IMR-90 (cell line): ENCODE data around the gene EFCAB5. TPM values are rescaled to one million over a fixed set of nuclear protein-coding genes. Genes with fewer than 3 reads are reported as not detected.

Experiments used
- ATAC-seq: fragments of 200-7000 bp; cut with Tn5 transposase; 2 replicates; pipeline ENCODE4 v1.9.1; 2020; ENCODE audit warnings: low read depth, mild to moderate bottlenecking, moderate library complexity
- BruUV-seq: library from RNA; stranded (reverse); fragments of 400-500 nt; replicated peaks from 2 replicates; lab custom pipeline; 2021; lab: Mats Ljungman, UMichigan
- CTCF ChIA-PET: fragments of 300-600 bp; formaldehyde crosslinking; extraction: SDS; loops from one replicate; lab custom pipeline; 2021; ENCODE audit warnings: antibody characterized with exemption; lab: Yijun Ruan, JAX
- POLR2A ChIA-PET: fragments of 300-600 bp; sonication (Branson Sonifier 250); formaldehyde crosslinking; loops from one replicate; lab custom pipeline; 2022; ENCODE audit warnings: antibody characterized with exemption; ENCODE audit not compliant: unreplicated experiment; lab: Charles Lee
- DNase-seq: peaks from one replicate; pipeline ENCODE4 v3.0.0; 2013
- H2AFZ ChIP-seq: replicated peaks from 2 replicates; pipeline ENCODE3; 2013; ENCODE audit warnings: low read length, mild to moderate bottlenecking; ENCODE audit not compliant: poor library complexity
- H2AK5ac ChIP-seq: 2 replicates; pipeline ENCODE4 v1.6.1; 2013; ENCODE audit warnings: low read depth, low read length, inconsistent platforms
- H2AK9ac ChIP-seq: replicated peaks from 2 replicates; pipeline ENCODE3; 2013; ENCODE audit warnings: mild to moderate bottlenecking, low read depth, low read length, moderate library complexity; ENCODE audit not compliant: poor library complexity
- H2BK120ac ChIP-seq: 2 replicates; pipeline ENCODE4 v1.6.1; 2013; ENCODE audit warnings: low read depth, low read length, inconsistent platforms
- H2BK15ac ChIP-seq: 3 replicates; pipeline ENCODE4 v1.6.1; 2013; ENCODE audit warnings: low read depth, low read length, inconsistent platforms
- H2BK20ac ChIP-seq: 2 replicates; pipeline ENCODE4 v1.6.1; 2013; ENCODE audit warnings: low read depth, mild to moderate bottlenecking, inconsistent platforms, low read length, moderate library complexity
- H2BK5ac ChIP-seq: 2 replicates; pipeline ENCODE4 v1.6.1; 2013; ENCODE audit warnings: mild to moderate bottlenecking, low read depth, low read length, inconsistent platforms; ENCODE audit not compliant: poor library complexity, severe bottlenecking
- H3K14ac ChIP-seq: replicated peaks from 2 replicates; pipeline ENCODE4 v1.6.1; 2013; ENCODE audit warnings: low read depth, low read length, inconsistent platforms
- H3K18ac ChIP-seq: 2 replicates; pipeline ENCODE4 v1.6.1; 2013; ENCODE audit warnings: low read depth, low read length, control low read depth
- H3K23ac ChIP-seq: 2 replicates; pipeline ENCODE4 v1.6.1; 2013; ENCODE audit warnings: low read depth, low read length, inconsistent platforms
- H3K27ac ChIP-seq: 2 replicates; pipeline ENCODE4 v1.5.1; 2013; ENCODE audit warnings: mild to moderate bottlenecking, control low read depth, low read length; ENCODE audit not compliant: insufficient read depth
- H3K27me3 ChIP-seq: 2 replicates; pipeline ENCODE4 v1.6.1; 2013; ENCODE audit warnings: low read length; ENCODE audit not compliant: control insufficient read depth, insufficient read depth
- H3K36me3 ChIP-seq: 2 replicates; pipeline ENCODE4 v1.6.1; 2013; ENCODE audit warnings: low read length, mixed read lengths; ENCODE audit not compliant: control insufficient read depth, insufficient read depth
- H3K4ac ChIP-seq: 2 replicates; pipeline ENCODE4 v1.6.1; 2013; ENCODE audit warnings: low read depth, low read length, inconsistent platforms
- H3K4me1 ChIP-seq: 2 replicates; pipeline ENCODE4 v1.6.1; 2013; ENCODE audit warnings: low read length, mixed read lengths; ENCODE audit not compliant: control insufficient read depth, insufficient read depth
- H3K4me2 ChIP-seq: 2 replicates; pipeline ENCODE4 v1.6.1; 2013; ENCODE audit warnings: low read depth, mild to moderate bottlenecking, control low read depth, low read length, moderate library complexity
- H3K4me3 ChIP-seq: 2 replicates; pipeline ENCODE4 v1.5.1; 2013; ENCODE audit warnings: low read depth, mild to moderate bottlenecking, control low read depth, low read length, moderate library complexity; ENCODE audit not compliant: insufficient read depth
- H3K56ac ChIP-seq: 2 replicates; pipeline ENCODE4 v1.6.1; 2013; ENCODE audit warnings: low read length, inconsistent platforms; ENCODE audit not compliant: insufficient read depth; ENCODE audit errors: extremely low read depth
- H3K79me1 ChIP-seq, 2 experiments: 2 replicates each; pipeline ENCODE4 v1.6.1; 2013; ENCODE audit warnings: low read length in 2 of 2, inconsistent platforms in 1 of 2, low read depth in 1 of 2
- H3K9ac ChIP-seq: 2 replicates; pipeline ENCODE4 v1.6.1; 2013; ENCODE audit warnings: low read depth, low read length, control low read depth
- H3K9me1 ChIP-seq: 2 replicates; pipeline ENCODE4 v1.6.1; 2013; ENCODE audit warnings: low read length, inconsistent platforms; ENCODE audit not compliant: insufficient read depth
- H3K9me3 ChIP-seq: 2 replicates; pipeline ENCODE4 v1.6.1; 2013; ENCODE audit warnings: low read length; ENCODE audit not compliant: control insufficient read depth, insufficient read depth
- H4K20me1 ChIP-seq: 2 replicates; pipeline ENCODE4 v1.6.1; 2013; ENCODE audit warnings: low read length, inconsistent platforms; ENCODE audit not compliant: insufficient read depth
- H4K5ac ChIP-seq: 2 replicates; pipeline ENCODE4 v1.6.1; 2013; ENCODE audit warnings: mild to moderate bottlenecking, low read depth, low read length, control low read depth
- H4K8ac ChIP-seq, 2 experiments: 2 replicates each; pipeline ENCODE4 v1.6.1; 2013; ENCODE audit warnings: low read depth in 2 of 2, low read length in 2 of 2, control low read depth in 1 of 2, inconsistent platforms in 1 of 2
- H4K91ac ChIP-seq: 2 replicates; pipeline ENCODE4 v1.6.1; 2013; ENCODE audit warnings: low read depth, low read length, inconsistent platforms; ENCODE audit not compliant: insufficient read depth
- CTCF ChIP-seq: conservative IDR thresholded peaks from 2 replicates; pipeline ENCODE4 v1.5.1; 2012; ENCODE audit warnings: mild to moderate bottlenecking, low read depth, low read length, improper control_type of control experiment
- MAFK ChIP-seq: IDR thresholded peaks from 2 replicates; pipeline ENCODE4 v1.6.1; 2012; ENCODE audit warnings: low read depth, low read length, improper control_type of control experiment
- MAZ ChIP-seq: IDR thresholded peaks from 2 replicates; pipeline ENCODE4 v1.6.1; 2012; ENCODE audit warnings: low read depth, mild to moderate bottlenecking, low read length, improper control_type of control experiment, moderate library complexity, borderline replicate concordance
- POLR2A ChIP-seq: IDR thresholded peaks from 2 replicates; pipeline ENCODE4 v1.6.1; 2012; ENCODE audit warnings: mild to moderate bottlenecking, low read depth, low read length
- RAD21 ChIP-seq: IDR thresholded peaks from 2 replicates; pipeline ENCODE4 v1.6.1; 2012; ENCODE audit warnings: low read length, improper control_type of control experiment
- USF2 ChIP-seq: fragments of 150-350 bp; IDR thresholded peaks from 2 replicates; pipeline ENCODE4 v1.6.1; 2017; ENCODE audit warnings: mild to moderate bottlenecking, antibody characterized with exemption, low read length, low read depth
- WGBS, 2 experiments: methylation state at CpG; one replicate each; pipeline versions ENCODE4 v1.1.5 to v1.1.7; 2013; ENCODE audit warnings: missing lambda C conversion rate in 2 of 2; ENCODE audit not compliant: insufficient read length in 1 of 2; ENCODE audit errors: extremely low coverage in 2 of 2; 5-methylcytosine and 5-hydroxymethylcytosine counted together
- dilution Hi-C: fragments of 300-500 bp; cut with HindIII; formaldehyde crosslinking; loops from one replicate; pipeline ENCODE4 v1.14.3; 2018; ENCODE audit warnings: low sequenced_read_pairs; ENCODE audit not compliant: unreplicated experiment
- in situ Hi-C: fragments of 300-500 bp; cut with MboI; formaldehyde crosslinking; loops from 3 replicates; pipeline ENCODE4 v1.14.3; 2019; ENCODE audit warnings: low sequenced_read_pairs, inconsistent platforms, mixed read lengths
- intact Hi-C: fragments of 100-400 bp; cut with micrococcal nuclease; formaldehyde crosslinking; loops from 2 replicates; pipeline ENCODE4 v1.10.0; 2022
- polyA plus RNA-seq, 3 experiments: library from polyadenylated mRNA; depleted of rRNA; stranded (reverse); fragments of >200 nt; gene quantifications; 2 replicates each; pipeline ENCODE4 v1.2.3, GENCODE V29; 2012; ENCODE audit warnings: low replicate concordance in 1 of 3
- total RNA-seq: library from RNA; depleted of rRNA; stranded (reverse); fragments of >200 nt; gene quantifications from 2 replicates; pipeline ENCODE4 v1.2.3, GENCODE V29; 2012

The EFCAB5 gene
- total and polyA plus RNA-seq, 2 of the 4 experiments (the other 2 are of a cell fraction) = 0.14 TPM; not detected in 1

- Histone ChIP-seq H2AFZ (no peak overlapping the region), H3K36me3 (no peaks in the 10 kb centered on the region), H3K9me3 (no peaks in the 10 kb centered on the region), H2AK5ac (no peak overlapping the region), H2BK120ac (no peak overlapping the region), H3K23ac (no peak overlapping the region), H2BK20ac (no peak overlapping the region), H3K4me1 (no peaks in the 10 kb centered on the region), H4K20me1 (no peaks in the 10 kb centered on the region), H4K8ac (no peak overlapping the region), H3K27me3 (peaks cover 20% of the 10 kb centered on the region), H3K14ac (no peak overlapping the region), H3K18ac (no peak overlapping the region), H3K27ac (no peak overlapping the region), H3K9me1 (0 out of 2 replicates have a peak, but pooled peaks cover 3% of the 10 kb centered on the region), H2BK5ac (no peak overlapping the region), H3K4me3 (no peak overlapping the region), H4K5ac (no peak overlapping the region), H3K79me1 (no peaks in the 10 kb centered on the region), H2AK9ac (no peak overlapping the region), H3K9ac (no peak overlapping the region), H4K91ac (no peak overlapping the region), H3K4ac (no peak overlapping the region), H3K4me2 (no peak overlapping the region), H3K56ac (no peak overlapping the region), H2BK15ac (no peak overlapping the region)
- CTCF ChIA-PET = no interaction called here
- intact Hi-C loops = no loop called here
- BruUV-seq = no TSS peak
- DNase-seq (no peak), ATAC-seq (no peak)
- dilution Hi-C loops = no loop called here
- WGBS, 2 experiments = 58% methylated on average over 2 of the region's 4 CpGs; no CpG with 5 or more reads in 1 of the 2 experiments
- in situ Hi-C loops = no loop called here
- no peak for TF ChIP-seq POLR2A
- TF ChIP-seq USF2 = no peak
- no peak for TF ChIP-seq RAD21
- no peak for TF ChIP-seq MAZ
- TF ChIP-seq MAFK = no peak
- no peak for TF ChIP-seq CTCF
- POLR2A ChIA-PET = no interaction called here
Measured at GRCh38 chr17:30101686-30102390, 160.4 kb downstream of the EFCAB5 start.
